Panc1 (cell line): ENCODE results near the gene BTBD8. TPM values are rescaled to one million over a fixed set of nuclear protein-coding genes. Genes with fewer than 3 reads are reported as not detected.

Source experiments
- ATAC-seq: fragments of 200-7000 bp; cut with Tn5 transposase; 2 replicates; pipeline ENCODE4 v1.9.1; 2020; ENCODE audit warnings: mild to moderate bottlenecking, moderate library complexity
- BruUV-seq: library from RNA; stranded (reverse); fragments of 400-500 nt; replicated peaks from 2 replicates; lab custom pipeline; 2021; lab: Mats Ljungman, UMichigan
- CTCF ChIA-PET: fragments of 300-600 bp; sonication (Branson Sonifier 250); formaldehyde crosslinking; loops from one replicate; lab custom pipeline; 2022; ENCODE audit warnings: antibody characterized with exemption; lab: Charles Lee
- POLR2A ChIA-PET: fragments of 300-600 bp; sonication (Branson Sonifier 250); formaldehyde crosslinking; loops from one replicate; lab custom pipeline; 2022; ENCODE audit warnings: antibody characterized with exemption; lab: Charles Lee
- DNase-seq: peaks from one replicate; pipeline ENCODE4 v3.0.0-alpha.2; 2010; ENCODE audit warnings: low read depth, low spot score
- H3K27ac ChIP-seq: 2 replicates; pipeline ENCODE4 v1.5.1; 2011; ENCODE audit warnings: mild to moderate bottlenecking, low read length, inconsistent platforms
- H3K27me3 ChIP-seq: fragments of 200-500 bp; sonication (Bioruptor generic); 2 replicates; pipeline ENCODE4 v1.6.0; 2014; ENCODE audit warnings: low read length, inconsistent platforms; ENCODE audit not compliant: control insufficient read depth, insufficient read depth
- H3K36me3 ChIP-seq: fragments of 200-500 bp; sonication (Bioruptor generic); 2 replicates; pipeline ENCODE4 v1.5.1; 2014; ENCODE audit warnings: inconsistent platforms, mild to moderate bottlenecking, low read length, moderate library complexity; ENCODE audit not compliant: control insufficient read depth, insufficient read depth
- H3K4me1 ChIP-seq: 2 replicates; pipeline ENCODE4 v1.5.1; 2011; ENCODE audit warnings: inconsistent platforms, mild to moderate bottlenecking, low read length, moderate library complexity; ENCODE audit not compliant: control insufficient read depth, insufficient read depth
- H3K4me3 ChIP-seq, 2 experiments: 2 replicates each; pipeline ENCODE4 v1.5.1; 2011 to 2012; ENCODE audit warnings: low read depth in 2 of 2, low read length in 2 of 2, mild to moderate bottlenecking in 2 of 2, inconsistent platforms in 1 of 2, moderate library complexity in 1 of 2
- H3K9me3 ChIP-seq: fragments of 200-500 bp; sonication (Bioruptor generic); 2 replicates; pipeline ENCODE4 v1.5.1; 2014; ENCODE audit warnings: low read depth, mild to moderate bottlenecking, inconsistent platforms, low read length, moderate library complexity; ENCODE audit not compliant: control insufficient read depth, insufficient read depth
- POLR2AphosphoS5 ChIP-seq: IDR thresholded peaks from 2 replicates; pipeline ENCODE4 v1.6.1; 2012; ENCODE audit warnings: mild to moderate bottlenecking, low read depth, low read length, moderate library complexity
- SIN3A ChIP-seq: IDR thresholded peaks from 2 replicates; pipeline ENCODE4 v1.6.1; 2012; ENCODE audit warnings: low read depth, mild to moderate bottlenecking, low read length, moderate library complexity, borderline replicate concordance; ENCODE audit not compliant: insufficient read depth
- TCF7L2 ChIP-seq: IDR thresholded peaks from 2 replicates; pipeline ENCODE4 v1.6.1; 2011; ENCODE audit warnings: mild to moderate bottlenecking, low read depth, low read length, inconsistent platforms
- in situ Hi-C: cut with HindIII; loops from 2 replicates; pipeline ENCODE4 v1.10.0; 2016; ENCODE audit warnings: low sequenced_read_pairs, low pct_unique_long_range_greater_than_20kb
- intact Hi-C: fragments of 100-400 bp; cut with micrococcal nuclease; formaldehyde crosslinking; loops from one replicate; pipeline ENCODE4 v1.10.0; 2022; ENCODE audit not compliant: unreplicated experiment
- total RNA-seq: library from RNA; stranded (reverse); gene quantifications from one replicate; pipeline ENCODE4 v1.2.1, GENCODE V29; 2021; ENCODE audit not compliant: unreplicated experiment
- TF ChIP-seq, protein P1 (sequence below): fragments of 450-650 bp; IDR thresholded peaks from 2 replicates; pipeline ENCODE4 v1.5.1; 2017; ENCODE audit warnings: mild to moderate bottlenecking
- TF ChIP-seq, protein P2 (sequence below), 2 experiments: IDR thresholded peaks; 2 replicates each; pipeline ENCODE4 v1.6.1; 2011 to 2012; ENCODE audit warnings: low read depth in 2 of 2, control low read depth in 1 of 2, low read length in 1 of 2, mild to moderate bottlenecking in 1 of 2, moderate library complexity in 1 of 2; ENCODE audit not compliant: insufficient read depth in 1 of 2

Gene BTBD8
- total RNA-seq, 1 experiment from 2014 or later: 0.69 TPM

DNA sequence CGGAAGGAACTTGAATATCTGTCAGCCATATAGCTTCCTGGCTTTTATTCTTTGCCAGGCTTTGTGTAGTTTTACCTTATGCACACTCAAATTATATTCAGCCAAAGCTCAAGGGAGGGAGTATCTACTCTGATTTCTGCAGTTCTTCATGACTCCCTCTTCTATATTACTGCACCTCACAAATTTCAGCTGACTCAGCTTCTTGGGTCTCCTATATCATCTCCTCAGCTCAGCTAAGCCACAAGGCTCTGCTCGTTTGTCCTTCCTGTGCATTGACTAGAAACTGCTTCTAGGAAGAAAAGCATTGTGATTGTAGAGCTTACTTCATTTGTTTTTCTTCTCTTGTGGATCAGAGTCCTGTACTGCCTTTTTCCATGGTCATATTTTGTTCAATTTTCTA, 37.4 kb downstream of the BTBD8 start:
- in situ Hi-C loops: no loop called here
- Histone ChIP-seq H3K36me3 (no peaks in the 10 kb centered on the region), H3K4me1 (no peaks in the 10 kb centered on the region), H3K9me3 (no peaks in the 10 kb centered on the region), H3K4me3 (no peak overlapping the region), H3K27ac (no peak overlapping the region), H3K27me3 (no peaks in the 10 kb centered on the region)
- TF ChIP-seq POLR2AphosphoS5: no peak
- no peak for TF ChIP-seq TCF7L2
- TF ChIP-seq, protein P1, sequence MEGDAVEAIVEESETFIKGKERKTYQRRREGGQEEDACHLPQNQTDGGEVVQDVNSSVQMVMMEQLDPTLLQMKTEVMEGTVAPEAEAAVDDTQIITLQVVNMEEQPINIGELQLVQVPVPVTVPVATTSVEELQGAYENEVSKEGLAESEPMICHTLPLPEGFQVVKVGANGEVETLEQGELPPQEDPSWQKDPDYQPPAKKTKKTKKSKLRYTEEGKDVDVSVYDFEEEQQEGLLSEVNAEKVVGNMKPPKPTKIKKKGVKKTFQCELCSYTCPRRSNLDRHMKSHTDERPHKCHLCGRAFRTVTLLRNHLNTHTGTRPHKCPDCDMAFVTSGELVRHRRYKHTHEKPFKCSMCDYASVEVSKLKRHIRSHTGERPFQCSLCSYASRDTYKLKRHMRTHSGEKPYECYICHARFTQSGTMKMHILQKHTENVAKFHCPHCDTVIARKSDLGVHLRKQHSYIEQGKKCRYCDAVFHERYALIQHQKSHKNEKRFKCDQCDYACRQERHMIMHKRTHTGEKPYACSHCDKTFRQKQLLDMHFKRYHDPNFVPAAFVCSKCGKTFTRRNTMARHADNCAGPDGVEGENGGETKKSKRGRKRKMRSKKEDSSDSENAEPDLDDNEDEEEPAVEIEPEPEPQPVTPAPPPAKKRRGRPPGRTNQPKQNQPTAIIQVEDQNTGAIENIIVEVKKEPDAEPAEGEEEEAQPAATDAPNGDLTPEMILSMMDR: no peak
- TF ChIP-seq SIN3A: no peak
- TF ChIP-seq, protein P2, sequence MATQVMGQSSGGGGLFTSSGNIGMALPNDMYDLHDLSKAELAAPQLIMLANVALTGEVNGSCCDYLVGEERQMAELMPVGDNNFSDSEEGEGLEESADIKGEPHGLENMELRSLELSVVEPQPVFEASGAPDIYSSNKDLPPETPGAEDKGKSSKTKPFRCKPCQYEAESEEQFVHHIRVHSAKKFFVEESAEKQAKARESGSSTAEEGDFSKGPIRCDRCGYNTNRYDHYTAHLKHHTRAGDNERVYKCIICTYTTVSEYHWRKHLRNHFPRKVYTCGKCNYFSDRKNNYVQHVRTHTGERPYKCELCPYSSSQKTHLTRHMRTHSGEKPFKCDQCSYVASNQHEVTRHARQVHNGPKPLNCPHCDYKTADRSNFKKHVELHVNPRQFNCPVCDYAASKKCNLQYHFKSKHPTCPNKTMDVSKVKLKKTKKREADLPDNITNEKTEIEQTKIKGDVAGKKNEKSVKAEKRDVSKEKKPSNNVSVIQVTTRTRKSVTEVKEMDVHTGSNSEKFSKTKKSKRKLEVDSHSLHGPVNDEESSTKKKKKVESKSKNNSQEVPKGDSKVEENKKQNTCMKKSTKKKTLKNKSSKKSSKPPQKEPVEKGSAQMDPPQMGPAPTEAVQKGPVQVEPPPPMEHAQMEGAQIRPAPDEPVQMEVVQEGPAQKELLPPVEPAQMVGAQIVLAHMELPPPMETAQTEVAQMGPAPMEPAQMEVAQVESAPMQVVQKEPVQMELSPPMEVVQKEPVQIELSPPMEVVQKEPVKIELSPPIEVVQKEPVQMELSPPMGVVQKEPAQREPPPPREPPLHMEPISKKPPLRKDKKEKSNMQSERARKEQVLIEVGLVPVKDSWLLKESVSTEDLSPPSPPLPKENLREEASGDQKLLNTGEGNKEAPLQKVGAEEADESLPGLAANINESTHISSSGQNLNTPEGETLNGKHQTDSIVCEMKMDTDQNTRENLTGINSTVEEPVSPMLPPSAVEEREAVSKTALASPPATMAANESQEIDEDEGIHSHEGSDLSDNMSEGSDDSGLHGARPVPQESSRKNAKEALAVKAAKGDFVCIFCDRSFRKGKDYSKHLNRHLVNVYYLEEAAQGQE (IDR thresholded peaks at IDR 0.05; ENCODE audit: insufficient read depth in 1 of 2, low read depth in 2 of 2, low read length in 1 of 2): no peak
- ATAC-seq: no peak
- CTCF ChIA-PET: no interaction called here
- BruUV-seq: no TSS peak
- intact Hi-C loops: no loop called here
- POLR2A ChIA-PET: interaction anchor here (0.6 kb wide), 1 partner anchor 22 kb away, joined by 5 read pairs; no protein-coding TSS in a partner anchor
- DNase-seq: no peak

DNA sequence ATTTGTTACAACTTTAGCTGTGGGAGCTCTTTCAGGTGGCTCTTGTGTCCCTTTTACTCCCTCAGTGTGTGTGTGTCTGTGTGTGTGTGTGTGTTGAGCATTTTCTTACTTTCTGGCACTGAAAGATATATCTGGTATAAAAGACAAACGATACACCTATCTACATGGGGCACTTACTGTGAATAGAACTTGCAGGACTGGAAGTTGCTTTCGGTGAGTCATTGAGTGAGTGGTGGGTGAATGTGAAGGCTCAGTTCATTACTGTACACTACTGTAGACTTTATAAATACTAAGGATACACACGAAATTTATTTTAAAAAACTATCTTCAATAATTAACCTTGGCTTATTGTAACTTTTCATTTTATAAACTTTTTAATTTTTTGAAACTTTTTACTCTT, 38.7 kb downstream of the BTBD8 start:
- Histone ChIP-seq H3K4me1 (no peaks in the 10 kb centered on the region), H3K4me3 (no peak overlapping the region), H3K36me3 (no peaks in the 10 kb centered on the region), H3K27ac (no peak overlapping the region), H3K27me3 (no peaks in the 10 kb centered on the region), H3K9me3 (no peaks in the 10 kb centered on the region)
- no peak for DNase-seq
- ChIA-PET POLR2A (no interaction called here), CTCF (no interaction called here)
- ATAC-seq: no peak
- TF ChIP-seq, protein P1: no peak
- TF ChIP-seq, protein P2 (IDR thresholded peaks at IDR 0.05; ENCODE audit: insufficient read depth in 1 of 2, low read depth in 2 of 2, low read length in 1 of 2): no peak
- TF ChIP-seq SIN3A: no peak
- TF ChIP-seq POLR2AphosphoS5: no peak
- no peak for TF ChIP-seq TCF7L2
- in situ Hi-C loops: no loop called here
- intact Hi-C loops: no loop called here
- BruUV-seq: no TSS peak
